Astrocyte (in vitro differentiated cells and primary cell): Measurements from ENCODE around the gene CHSY1. TPM values are rescaled to one million over a fixed set of nuclear protein-coding genes. Genes with fewer than 3 reads are reported as not detected.

Experiments used
- DNase-seq: peaks from one replicate; pipeline ENCODE4 v3.0.0-alpha.2; 2010; ENCODE audit warnings: low read depth
- FAIRE-seq: peaks from 2 replicates; lab custom pipeline; 2011; peaks lifted over from hg19 to GRCh38; lab: Jason Lieb, UNC
- H2AFZ ChIP-seq: 2 replicates; pipeline ENCODE4 v1.6.0; 2012; ENCODE audit warnings: low read depth, low read length, inconsistent platforms
- H3K27ac ChIP-seq: 2 replicates; pipeline ENCODE4 v1.5.1; 2011; ENCODE audit warnings: low read depth, low read length, inconsistent platforms
- H3K27me3 ChIP-seq: 2 replicates; pipeline ENCODE4 v1.6.0; 2011; ENCODE audit warnings: low read length, inconsistent platforms; ENCODE audit not compliant: insufficient read depth
- H3K36me3 ChIP-seq: 2 replicates; pipeline ENCODE4 v1.5.1; 2011; ENCODE audit warnings: low read length, inconsistent platforms; ENCODE audit not compliant: insufficient read depth
- H3K4me1 ChIP-seq: 2 replicates; pipeline ENCODE4 v1.5.1; 2011; ENCODE audit warnings: low read length, inconsistent platforms; ENCODE audit not compliant: insufficient read depth
- H3K4me2 ChIP-seq: 2 replicates; pipeline ENCODE4 v1.6.0; 2012; ENCODE audit warnings: low read length, inconsistent platforms
- H3K4me3 ChIP-seq: 2 replicates; pipeline ENCODE4 v1.5.1; 2011; ENCODE audit warnings: low read depth, mild to moderate bottlenecking, low read length, inconsistent platforms; ENCODE audit not compliant: insufficient read depth
- H3K79me2 ChIP-seq: 2 replicates; pipeline ENCODE4 v1.6.0; 2012; ENCODE audit warnings: mild to moderate bottlenecking, low read length, inconsistent platforms; ENCODE audit not compliant: insufficient read depth
- H3K9ac ChIP-seq: 2 replicates; pipeline ENCODE4 v1.6.0; 2012; ENCODE audit warnings: mild to moderate bottlenecking, low read length, inconsistent platforms
- H3K9me3 ChIP-seq: 2 replicates; pipeline ENCODE4 v1.5.1; 2012; ENCODE audit warnings: low read depth, mild to moderate bottlenecking, low read length, inconsistent platforms; ENCODE audit not compliant: insufficient read depth
- H4K20me1 ChIP-seq: 2 replicates; pipeline ENCODE4 v1.6.0; 2012; ENCODE audit warnings: low read length, inconsistent platforms; ENCODE audit not compliant: insufficient read depth
- H3K27ac Mint-ChIP-seq: one replicate; pipeline ENCODE4 v1.8.0; 2021; ENCODE audit warnings: mild to moderate bottlenecking, mixed read lengths; ENCODE audit not compliant: unreplicated experiment
- H3K27me3 Mint-ChIP-seq: one replicate; pipeline ENCODE4 v1.8.0; 2021; ENCODE audit warnings: low read depth, mixed read lengths; ENCODE audit not compliant: unreplicated experiment
- H3K36me3 Mint-ChIP-seq: one replicate; pipeline ENCODE4 v1.8.0; 2021; ENCODE audit warnings: low read depth, mixed read lengths; ENCODE audit not compliant: unreplicated experiment
- H3K4me1 Mint-ChIP-seq: one replicate; pipeline ENCODE4 v1.8.0; 2021; ENCODE audit warnings: low read depth, mixed read lengths; ENCODE audit not compliant: unreplicated experiment
- H3K4me3 Mint-ChIP-seq: one replicate; pipeline ENCODE4 v1.8.0; 2021; ENCODE audit warnings: mild to moderate bottlenecking, moderate library complexity, mixed read lengths; ENCODE audit not compliant: unreplicated experiment
- H3K9me3 Mint-ChIP-seq: one replicate; pipeline ENCODE4 v1.8.0; 2021; ENCODE audit warnings: mild to moderate bottlenecking, mixed read lengths; ENCODE audit not compliant: unreplicated experiment
- CTCF ChIP-seq: IDR thresholded peaks from 2 replicates; pipeline ENCODE4 v1.5.1; 2011; ENCODE audit warnings: low read depth, mild to moderate bottlenecking, inconsistent platforms, low read length, moderate library complexity; ENCODE audit not compliant: insufficient read depth
- EZH2 ChIP-seq: IDR thresholded peaks from 2 replicates; pipeline ENCODE4 v1.6.1; 2012; ENCODE audit warnings: mild to moderate bottlenecking, low read length, inconsistent platforms; ENCODE audit not compliant: insufficient read depth
- total RNA-seq: library from RNA; stranded (reverse); gene quantifications from 2 replicates; pipeline ENCODE4 v1.2.1, GENCODE V29; 2021

CHSY1 gene
- total RNA-seq, 1 donor from 2014 or later, result 42.2 TPM

DNA sequence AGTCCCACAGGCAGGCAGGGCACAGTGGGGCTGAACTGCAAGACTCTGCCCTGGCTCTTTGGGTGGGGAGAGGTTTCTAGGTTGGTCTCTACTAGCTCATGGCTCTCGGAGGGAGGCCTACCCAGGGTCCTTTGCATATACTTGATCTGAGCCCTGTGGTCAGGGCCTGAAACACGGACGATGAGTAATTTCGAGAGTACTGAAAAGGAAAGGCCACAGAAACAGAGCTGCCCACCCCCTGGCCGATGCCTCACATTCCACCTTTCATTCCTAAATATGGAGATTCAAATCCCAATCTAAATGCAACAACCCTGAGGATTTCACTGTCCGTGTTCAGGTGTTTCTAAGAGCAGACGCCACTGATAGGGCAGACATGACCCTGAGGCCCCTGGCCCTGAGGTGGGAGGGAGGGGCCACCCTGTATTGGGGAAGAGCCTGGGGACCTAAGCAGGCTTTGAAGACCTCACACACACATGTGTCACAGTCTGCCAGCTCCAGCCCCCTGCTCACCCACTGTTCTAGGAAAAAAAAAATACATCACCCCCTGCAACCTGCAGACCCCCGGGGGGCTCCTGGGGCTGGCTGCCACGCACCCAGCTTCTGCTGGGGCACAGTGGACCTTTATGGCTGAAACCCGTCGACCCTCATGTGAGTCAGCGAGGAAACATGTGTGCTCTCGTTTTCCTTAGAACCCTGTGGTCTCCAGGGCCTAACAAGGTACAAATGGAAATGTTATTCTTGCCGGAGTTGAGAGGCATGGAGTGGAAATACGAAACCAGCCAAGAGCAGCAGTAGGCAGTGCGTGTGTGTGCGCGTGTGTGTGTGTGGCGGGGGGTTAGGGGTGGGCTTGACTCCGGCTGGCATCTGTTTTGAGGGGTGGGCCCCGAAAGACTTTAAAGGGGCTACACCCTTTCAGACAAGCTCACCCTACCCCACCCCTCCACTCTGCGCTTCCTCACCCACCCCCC lies 112.7 kb downstream of the CHSY1 start:
- no peaks in the 10 kb centered on the region for H4K20me1 ChIP-seq
- H3K27me3 ChIP-seq, result no peaks in the 10 kb centered on the region
- H3K27ac ChIP-seq, result peak overlapping the region; percentile 81
- H2AFZ ChIP-seq, result peak overlapping the region; percentile 12
- H3K4me2 ChIP-seq, result peak overlapping the region; percentile 71
- peak overlapping the region; percentile 88 for H3K27ac Mint-ChIP-seq
- H3K9me3 ChIP-seq, result no peaks in the 10 kb centered on the region
- peak overlapping the region; percentile 59 for H3K9ac ChIP-seq
- DNase-seq (peak; percentile 88), FAIRE-seq (no peak)
- H3K4me1 ChIP-seq, result peaks cover 21% of the 10 kb centered on the region
- H3K79me2 ChIP-seq, result no peaks in the 10 kb centered on the region
- H3K36me3 ChIP-seq, result no peaks in the 10 kb centered on the region
- H3K4me3 Mint-ChIP-seq, result peak overlapping the region; percentile 62
- H3K9me3 Mint-ChIP-seq, result no peaks in the 10 kb centered on the region
- peaks cover 16% of the 10 kb centered on the region for H3K4me1 Mint-ChIP-seq
- no peak overlapping the region for H3K4me3 ChIP-seq
- H3K27me3 Mint-ChIP-seq, result peaks cover 13% of the 10 kb centered on the region
- H3K36me3 Mint-ChIP-seq, result peaks cover 3% of the 10 kb centered on the region
- TF ChIP-seq CTCF (no peak), EZH2 (no peak)

DNA sequence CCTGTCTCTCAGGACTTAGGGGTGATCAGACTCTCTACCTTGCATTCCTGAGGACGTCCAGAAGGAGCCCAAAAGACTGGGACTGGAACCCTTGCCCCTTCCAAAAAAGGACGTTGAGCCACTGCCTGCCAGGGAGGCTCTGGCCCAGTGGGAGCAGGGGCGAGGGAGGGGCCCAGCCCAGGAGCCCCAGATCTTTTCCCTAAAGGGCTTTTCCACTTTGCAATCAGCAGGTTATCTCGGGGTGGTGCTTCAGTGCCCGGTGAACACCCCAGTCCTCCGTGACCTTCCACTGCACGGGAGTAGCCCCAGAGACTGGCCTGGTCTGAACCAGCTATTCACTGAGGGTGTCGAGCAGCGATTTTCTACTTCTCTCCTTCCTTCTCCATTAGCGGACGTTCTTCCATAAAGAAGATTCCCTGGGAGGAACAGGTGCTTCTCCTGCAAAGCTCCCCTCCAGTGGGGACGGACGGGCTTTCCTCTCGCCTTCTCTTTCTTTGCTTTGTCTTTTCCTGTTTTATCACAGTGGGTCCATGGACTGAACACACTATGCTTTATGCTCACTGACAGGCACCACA lies 113.7 kb downstream of the CHSY1 start:
- Histone ChIP-seq H3K27me3 (no peaks in the 10 kb centered on the region), H3K79me2 (no peaks in the 10 kb centered on the region), H3K9ac (no peak overlapping the region), H3K27ac (no peak overlapping the region), H3K36me3 (no peaks in the 10 kb centered on the region), H3K9me3 (no peaks in the 10 kb centered on the region), H3K4me1 (peaks cover 21% of the 10 kb centered on the region), H3K4me3 (no peak overlapping the region), H2AFZ (no peak overlapping the region), H4K20me1 (no peaks in the 10 kb centered on the region), H3K4me2 (no peak overlapping the region)
- no peaks in the 10 kb centered on the region for H3K9me3 Mint-ChIP-seq
- peaks cover 15% of the 10 kb centered on the region for H3K27me3 Mint-ChIP-seq
- TF ChIP-seq EZH2 (no peak), CTCF (no peak)
- peak overlapping the region; percentile 69 for H3K27ac Mint-ChIP-seq
- no peak for DNase-seq
- no peak for FAIRE-seq
- peaks cover 3% of the 10 kb centered on the region for H3K36me3 Mint-ChIP-seq
- H3K4me3 Mint-ChIP-seq, result no peak overlapping the region
- peaks cover 16% of the 10 kb centered on the region for H3K4me1 Mint-ChIP-seq
